Measurements from ENCODE around the gene PNPLA6. TPM values are rescaled to one million over a fixed set of nuclear protein-coding genes. Genes with fewer than 3 reads are reported as not detected.

PNPLA6 gene
- total and polyA plus RNA-seq, 2 of the 13 experiments (the other 11 are each of a cell fraction or from before 2014, with no cell fraction given): 24.9 to 28.2 TPM

DNA sequence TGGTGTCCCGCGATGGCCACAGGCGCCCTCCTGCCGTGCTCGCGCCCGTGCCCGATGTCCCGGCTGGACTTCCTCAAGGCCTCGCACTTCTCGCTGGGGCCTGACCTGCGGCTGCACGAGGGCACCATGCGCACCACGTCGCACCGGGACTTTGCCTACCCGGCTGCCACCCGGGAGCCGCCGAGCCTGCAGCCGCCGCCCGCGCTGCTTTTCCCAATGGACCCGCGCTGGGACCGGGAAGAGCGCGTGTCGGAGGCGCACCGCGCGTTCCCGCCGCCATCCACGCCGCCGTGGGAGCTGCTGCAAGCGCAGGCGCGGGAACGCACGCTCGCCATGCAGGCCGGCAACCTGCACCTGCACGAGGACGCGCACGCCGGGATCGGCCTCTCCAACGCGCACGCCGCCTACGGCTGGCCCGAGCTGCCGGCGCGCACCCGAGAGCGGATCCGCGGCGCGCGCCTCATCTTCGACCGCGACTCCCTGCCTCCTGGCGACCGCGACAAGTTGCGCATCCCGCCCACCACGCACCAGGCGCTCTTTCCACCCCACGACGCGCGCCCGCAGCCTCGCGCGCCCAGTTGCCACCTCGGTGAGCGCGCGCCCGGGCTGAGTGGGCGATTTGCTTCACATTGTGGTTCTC is 34.6 kb upstream of the PNPLA6 start (continued):
- peak; percentile 77 for TF ChIP-seq MYC (CRISPR knock-in tag; IDR thresholded peaks at IDR 0.05; ENCODE audit: borderline replicate concordance)
- TF ChIP-seq, protein P1, sequence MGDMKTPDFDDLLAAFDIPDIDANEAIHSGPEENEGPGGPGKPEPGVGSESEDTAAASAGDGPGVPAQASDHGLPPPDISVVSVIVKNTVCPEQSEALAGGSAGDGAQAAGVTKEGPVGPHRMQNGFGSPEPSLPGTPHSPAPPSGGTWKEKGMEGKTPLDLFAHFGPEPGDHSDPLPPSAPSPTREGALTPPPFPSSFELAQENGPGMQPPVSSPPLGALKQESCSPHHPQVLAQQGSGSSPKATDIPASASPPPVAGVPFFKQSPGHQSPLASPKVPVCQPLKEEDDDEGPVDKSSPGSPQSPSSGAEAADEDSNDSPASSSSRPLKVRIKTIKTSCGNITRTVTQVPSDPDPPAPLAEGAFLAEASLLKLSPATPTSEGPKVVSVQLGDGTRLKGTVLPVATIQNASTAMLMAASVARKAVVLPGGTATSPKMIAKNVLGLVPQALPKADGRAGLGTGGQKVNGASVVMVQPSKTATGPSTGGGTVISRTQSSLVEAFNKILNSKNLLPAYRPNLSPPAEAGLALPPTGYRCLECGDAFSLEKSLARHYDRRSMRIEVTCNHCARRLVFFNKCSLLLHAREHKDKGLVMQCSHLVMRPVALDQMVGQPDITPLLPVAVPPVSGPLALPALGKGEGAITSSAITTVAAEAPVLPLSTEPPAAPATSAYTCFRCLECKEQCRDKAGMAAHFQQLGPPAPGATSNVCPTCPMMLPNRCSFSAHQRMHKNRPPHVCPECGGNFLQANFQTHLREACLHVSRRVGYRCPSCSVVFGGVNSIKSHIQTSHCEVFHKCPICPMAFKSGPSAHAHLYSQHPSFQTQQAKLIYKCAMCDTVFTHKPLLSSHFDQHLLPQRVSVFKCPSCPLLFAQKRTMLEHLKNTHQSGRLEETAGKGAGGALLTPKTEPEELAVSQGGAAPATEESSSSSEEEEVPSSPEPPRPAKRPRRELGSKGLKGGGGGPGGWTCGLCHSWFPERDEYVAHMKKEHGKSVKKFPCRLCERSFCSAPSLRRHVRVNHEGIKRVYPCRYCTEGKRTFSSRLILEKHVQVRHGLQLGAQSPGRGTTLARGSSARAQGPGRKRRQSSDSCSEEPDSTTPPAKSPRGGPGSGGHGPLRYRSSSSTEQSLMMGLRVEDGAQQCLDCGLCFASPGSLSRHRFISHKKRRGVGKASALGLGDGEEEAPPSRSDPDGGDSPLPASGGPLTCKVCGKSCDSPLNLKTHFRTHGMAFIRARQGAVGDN (CRISPR knock-in tag; IDR thresholded peaks at IDR 0.05): peak; percentile 98
- TF ChIP-seq TEAD3 (CRISPR knock-in tag; optimal IDR thresholded peaks at IDR 0.05; ENCODE audit: borderline replicate concordance): no peak
- TF ChIP-seq KLF15 (CRISPR knock-in tag; IDR thresholded peaks at IDR 0.05; ENCODE audit: borderline replicate concordance): peak; percentile 60; the same call in 1 of the 2 replicates
- TF ChIP-seq ZNF329 (CRISPR knock-in tag; IDR thresholded peaks at IDR 0.05; ENCODE audit: low read depth): peak; percentile 81; the same call in 1 of the 2 replicates
- TF ChIP-seq RAD21 (CRISPR knock-in tag; IDR thresholded peaks at IDR 0.05): no peak
- 0 out of 2 replicates have a peak, but pooled peaks have one; percentile 54 for TF ChIP-seq AKAP8 (CRISPR knock-in tag; IDR thresholded peaks at IDR 0.05)
- TF ChIP-seq NR2C2 (CRISPR knock-in tag; IDR thresholded peaks at IDR 0.05; ENCODE audit: borderline replicate concordance): no peak
- TF ChIP-seq, protein P2, sequence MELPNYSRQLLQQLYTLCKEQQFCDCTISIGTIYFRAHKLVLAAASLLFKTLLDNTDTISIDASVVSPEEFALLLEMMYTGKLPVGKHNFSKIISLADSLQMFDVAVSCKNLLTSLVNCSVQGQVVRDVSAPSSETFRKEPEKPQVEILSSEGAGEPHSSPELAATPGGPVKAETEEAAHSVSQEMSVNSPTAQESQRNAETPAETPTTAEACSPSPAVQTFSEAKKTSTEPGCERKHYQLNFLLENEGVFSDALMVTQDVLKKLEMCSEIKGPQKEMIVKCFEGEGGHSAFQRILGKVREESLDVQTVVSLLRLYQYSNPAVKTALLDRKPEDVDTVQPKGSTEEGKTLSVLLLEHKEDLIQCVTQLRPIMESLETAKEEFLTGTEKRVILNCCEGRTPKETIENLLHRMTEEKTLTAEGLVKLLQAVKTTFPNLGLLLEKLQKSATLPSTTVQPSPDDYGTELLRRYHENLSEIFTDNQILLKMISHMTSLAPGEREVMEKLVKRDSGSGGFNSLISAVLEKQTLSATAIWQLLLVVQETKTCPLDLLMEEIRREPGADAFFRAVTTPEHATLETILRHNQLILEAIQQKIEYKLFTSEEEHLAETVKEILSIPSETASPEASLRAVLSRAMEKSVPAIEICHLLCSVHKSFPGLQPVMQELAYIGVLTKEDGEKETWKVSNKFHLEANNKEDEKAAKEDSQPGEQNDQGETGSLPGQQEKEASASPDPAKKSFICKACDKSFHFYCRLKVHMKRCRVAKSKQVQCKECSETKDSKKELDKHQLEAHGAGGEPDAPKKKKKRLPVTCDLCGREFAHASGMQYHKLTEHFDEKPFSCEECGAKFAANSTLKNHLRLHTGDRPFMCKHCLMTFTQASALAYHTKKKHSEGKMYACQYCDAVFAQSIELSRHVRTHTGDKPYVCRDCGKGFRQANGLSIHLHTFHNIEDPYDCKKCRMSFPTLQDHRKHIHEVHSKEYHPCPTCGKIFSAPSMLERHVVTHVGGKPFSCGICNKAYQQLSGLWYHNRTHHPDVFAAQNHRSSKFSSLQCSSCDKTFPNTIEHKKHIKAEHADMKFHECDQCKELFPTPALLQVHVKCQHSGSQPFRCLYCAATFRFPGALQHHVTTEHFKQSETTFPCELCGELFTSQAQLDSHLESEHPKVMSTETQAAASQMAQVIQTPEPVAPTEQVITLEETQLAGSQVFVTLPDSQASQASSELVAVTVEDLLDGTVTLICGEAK (IDR thresholded peaks at IDR 0.05): no peak
- TF ChIP-seq, protein P2 (CRISPR knock-in tag; IDR thresholded peaks at IDR 0.05): peak; percentile 77; the same call in 1 of the 2 replicates
- peak; percentile 65; the same call in 1 of the 2 replicates for TF ChIP-seq GABPB1 (CRISPR knock-in tag; IDR thresholded peaks at IDR 0.05)
- no peak for TF ChIP-seq PHF20 (CRISPR knock-in tag; IDR thresholded peaks at IDR 0.05)
- TF ChIP-seq, protein P3, sequence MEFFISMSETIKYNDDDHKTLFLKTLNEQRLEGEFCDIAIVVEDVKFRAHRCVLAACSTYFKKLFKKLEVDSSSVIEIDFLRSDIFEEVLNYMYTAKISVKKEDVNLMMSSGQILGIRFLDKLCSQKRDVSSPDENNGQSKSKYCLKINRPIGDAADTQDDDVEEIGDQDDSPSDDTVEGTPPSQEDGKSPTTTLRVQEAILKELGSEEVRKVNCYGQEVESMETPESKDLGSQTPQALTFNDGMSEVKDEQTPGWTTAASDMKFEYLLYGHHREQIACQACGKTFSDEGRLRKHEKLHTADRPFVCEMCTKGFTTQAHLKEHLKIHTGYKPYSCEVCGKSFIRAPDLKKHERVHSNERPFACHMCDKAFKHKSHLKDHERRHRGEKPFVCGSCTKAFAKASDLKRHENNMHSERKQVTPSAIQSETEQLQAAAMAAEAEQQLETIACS (CRISPR knock-in tag; IDR thresholded peaks at IDR 0.05): peak; percentile 99

All from HepG2 (cell line).